Naive B cell (primary cell): Measurements from ENCODE around the gene SRSF2. TPM values are rescaled to one million over a fixed set of nuclear protein-coding genes. Genes with fewer than 3 reads are reported as not detected.
"Not testable (repeated sequence)": the region's sequence is repeated elsewhere in the genome, so short reads cannot be mapped to it uniquely, and the experiment has no call there.

Experiments
- ATAC-seq, 2 donors: fragments of 150-1000 bp; cut with Tn5 transposase; 2 replicates each; pipeline ENCODE4 v1.10.0; 2021; ENCODE audit warnings: low read depth in 2 of 2, mild to moderate bottlenecking in 2 of 2, moderate library complexity in 2 of 2
- DNase-seq: peaks from one replicate; pipeline ENCODE4 v3.0.0; 2022
- H3K27ac Mint-ChIP-seq, 6 donors: one replicate each; pipeline ENCODE4 v1.8.0; 2020 to 2022; ENCODE audit warnings: mild to moderate bottlenecking in 6 of 6, mixed read lengths in 6 of 6, moderate library complexity in 5 of 6, inconsistent platforms in 2 of 6
- H3K27me3 Mint-ChIP-seq, 3 donors: one replicate each; pipeline ENCODE4 v1.8.0; 2021 to 2022; ENCODE audit warnings: mixed read lengths in 3 of 3, mild to moderate bottlenecking in 1 of 3
- H3K36me3 Mint-ChIP-seq, 2 donors: one replicate each; pipeline ENCODE4 v1.8.0; 2020 to 2022; ENCODE audit warnings: mixed read lengths in 2 of 2, inconsistent platforms in 1 of 2, mild to moderate bottlenecking in 1 of 2
- H3K4me1 Mint-ChIP-seq, 3 donors: one replicate each; pipeline ENCODE4 v1.8.0; 2020 to 2022; ENCODE audit warnings: mixed read lengths in 3 of 3, inconsistent platforms in 1 of 3, mild to moderate bottlenecking in 1 of 3, moderate library complexity in 1 of 3
- H3K4me3 Mint-ChIP-seq, 8 donors: one replicate each; pipeline ENCODE4 v1.8.0; 2020 to 2022; ENCODE audit warnings: mild to moderate bottlenecking in 8 of 8, mixed read lengths in 8 of 8, moderate library complexity in 8 of 8, inconsistent platforms in 2 of 8
- H3K9me3 Mint-ChIP-seq, 7 donors: one replicate each; pipeline ENCODE4 v1.8.0; 2020 to 2022; ENCODE audit warnings: mixed read lengths in 7 of 7, mild to moderate bottlenecking in 5 of 7, inconsistent platforms in 2 of 7, moderate library complexity in 1 of 7
- polyA plus RNA-seq, 6 donors: library from polyadenylated mRNA; unstranded; fragments of 300-500 nt; fragmentation: Illumina TruSeq; gene quantifications; one replicate each; pipeline ENCODE4 v1.2.3, GENCODE V29; 2021; ENCODE audit warnings: low read depth in 6 of 6

Gene SRSF2
- polyA plus RNA-seq, 6 donors from 2014 or later: 70.5 to 144 (median 112) TPM

DNA sequence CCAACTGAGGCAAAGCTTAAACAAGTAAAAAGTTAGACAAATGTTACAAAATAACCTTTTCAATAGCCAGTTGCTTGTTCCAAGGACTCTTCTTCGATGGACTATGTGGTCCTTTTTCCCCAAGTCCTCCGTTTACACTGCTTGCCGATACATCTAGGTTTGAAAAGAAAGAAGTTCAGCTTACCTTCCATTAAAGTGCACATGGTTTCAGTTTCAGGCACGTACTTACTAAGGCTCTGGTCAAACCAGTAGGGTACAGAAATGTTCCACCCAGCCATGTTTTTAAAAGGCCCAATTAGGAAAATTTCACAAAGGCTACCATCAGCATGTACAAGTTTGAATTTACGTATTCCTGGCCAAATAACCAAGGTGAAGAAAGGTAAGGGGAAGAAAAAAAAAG lies 2.1 kb downstream of the SRSF2 start:
- Mint-ChIP-seq H3K9me3 (no peaks in the 10 kb centered on the region), H3K27ac (peak overlapping the region; percentile 83 to 97 (median 96)), H3K4me3 (peak overlapping the region; percentile 95 to 98 (median 96)), H3K36me3 (peaks cover 25% of the 10 kb centered on the region in 2 donors), H3K27me3 (no peaks in the 10 kb centered on the region), H3K4me1 (peaks cover 34 to 73% (median 35%) of the 10 kb centered on the region in 3 donors)
- ATAC-seq (no peak), DNase-seq (peak; percentile 28)

DNA sequence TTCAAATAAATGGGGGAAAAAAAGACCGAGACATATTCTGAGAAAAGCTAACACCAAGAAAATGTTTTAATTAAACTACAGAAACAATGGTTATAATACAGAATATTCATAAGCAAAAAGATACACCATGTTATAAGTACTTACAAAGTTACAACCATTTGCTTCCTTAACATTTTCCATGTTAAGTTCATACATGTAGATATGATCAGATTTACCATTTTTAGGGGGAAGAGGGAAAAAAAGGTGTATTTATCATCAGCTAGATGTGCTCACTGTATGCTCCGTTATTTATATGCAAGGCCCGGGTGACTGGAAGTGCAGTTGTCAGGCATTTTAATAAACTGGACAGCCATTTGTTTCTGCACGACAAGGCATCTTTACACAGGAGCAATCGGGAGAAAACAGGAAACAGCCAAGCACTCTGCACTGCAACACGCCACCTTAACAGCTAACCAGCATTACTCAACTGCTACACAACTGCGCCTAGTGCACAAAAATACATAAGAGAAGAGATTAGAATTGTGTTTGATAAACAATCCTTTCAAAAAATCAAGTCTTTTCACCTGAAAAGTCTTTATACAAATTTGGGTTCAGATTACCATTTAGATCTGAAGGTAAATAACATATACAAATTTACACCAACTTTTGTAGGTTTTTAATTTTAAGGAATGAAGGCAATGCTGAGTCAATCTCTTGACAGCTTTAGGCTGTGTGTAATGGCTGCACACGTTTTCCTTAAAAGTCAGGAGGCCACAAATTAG lies 2.9 kb downstream of the SRSF2 start:
- DNase-seq (no peak), ATAC-seq (no peak)
- H3K27ac Mint-ChIP-seq: peak overlapping the region; percentile 7 to 97 (median 81)
- H3K27me3 Mint-ChIP-seq: no peaks in the 10 kb centered on the region
- peak overlapping the region; percentile 95 to 98 (median 96) for H3K4me3 Mint-ChIP-seq
- no peaks in the 10 kb centered on the region for H3K9me3 Mint-ChIP-seq
- peaks cover 25% of the 10 kb centered on the region in 2 donors for H3K36me3 Mint-ChIP-seq
- peaks cover 34 to 75% (median 37%) of the 10 kb centered on the region in 3 donors for H3K4me1 Mint-ChIP-seq

DNA sequence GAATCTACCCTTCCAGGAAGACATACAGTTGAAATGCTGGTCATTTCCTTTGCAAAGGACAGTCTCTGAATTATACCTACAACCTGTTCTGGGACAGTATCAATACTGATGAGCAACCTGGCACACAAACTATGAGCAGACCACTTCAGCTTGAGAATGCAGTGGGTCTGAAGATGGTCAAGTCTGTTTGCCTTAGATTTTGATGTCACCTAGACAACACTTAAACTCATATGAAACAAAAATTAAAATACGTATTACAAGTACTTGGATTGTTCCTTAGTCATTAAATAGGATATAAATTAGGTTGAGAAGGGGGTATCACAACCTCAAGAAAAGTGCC lies 3.5 kb downstream of the SRSF2 start:
- Mint-ChIP-seq H3K4me3 (peak overlapping the region in 5 of 8 donors; percentile 3 to 98 (median 95)), H3K9me3 (no peaks in the 10 kb centered on the region), H3K27ac (peak overlapping the region in 4 of 6 donors; percentile 7 to 97 (median 62)), H3K36me3 (peaks cover 25% of the 10 kb centered on the region in 2 donors), H3K27me3 (no peaks in the 10 kb centered on the region), H3K4me1 (peaks cover 29 to 77% (median 39%) of the 10 kb centered on the region in 3 donors)
- ATAC-seq (no peak), DNase-seq (no peak)

DNA sequence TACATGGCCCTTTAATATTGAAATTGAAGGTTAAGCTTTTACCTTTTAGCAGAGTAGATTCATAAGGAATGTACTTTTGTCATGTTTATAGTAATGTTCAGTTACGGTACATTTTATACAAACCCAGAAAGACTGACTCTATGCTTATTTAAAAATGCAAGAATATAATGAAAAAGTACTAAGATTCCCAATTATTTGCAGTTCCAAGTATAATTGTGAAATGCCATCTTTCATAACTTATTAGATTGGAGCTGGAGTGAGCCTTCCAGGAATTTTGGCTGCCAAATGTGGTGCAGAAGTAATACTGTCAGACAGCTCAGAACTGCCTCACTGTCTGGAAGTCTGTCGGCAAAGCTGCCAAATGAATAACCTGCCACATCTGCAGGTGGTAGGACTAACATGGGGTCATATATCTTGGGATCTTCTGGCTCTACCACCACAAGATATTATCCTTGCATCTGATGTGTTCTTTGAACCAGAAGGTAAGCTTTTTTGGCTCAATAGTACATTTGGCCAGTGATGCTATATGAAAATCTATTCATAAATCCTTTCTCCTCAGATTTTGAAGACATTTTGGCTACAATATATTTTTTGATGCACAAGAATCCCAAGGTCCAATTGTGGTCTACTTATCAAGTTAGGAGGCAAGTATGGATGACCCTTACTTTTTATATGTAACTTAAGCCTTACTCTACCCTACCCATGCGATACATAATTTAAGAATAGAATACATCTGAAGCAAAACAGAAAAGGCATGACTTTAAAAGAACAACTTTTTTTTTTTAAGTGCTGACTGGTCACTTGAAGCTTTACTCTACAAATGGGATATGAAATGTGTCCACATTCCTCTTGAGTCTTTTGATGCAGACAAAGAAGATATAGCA lies 4.2 kb downstream of the SRSF2 start:
- Mint-ChIP-seq H3K27me3 (no peaks in the 10 kb centered on the region), H3K4me3 (peak overlapping the region in 5 of 8 donors; percentile 3 to 95 (median 32)), H3K36me3 (peaks cover 25% of the 10 kb centered on the region in 2 donors), H3K27ac (peak overlapping the region in 3 of 6 donors; percentile 37 to 97 (median 54)), H3K4me1 (peaks cover 24 to 78% (median 44%) of the 10 kb centered on the region in 3 donors), H3K9me3 (no peaks in the 10 kb centered on the region)
- no peak for DNase-seq
- no peak for ATAC-seq

DNA sequence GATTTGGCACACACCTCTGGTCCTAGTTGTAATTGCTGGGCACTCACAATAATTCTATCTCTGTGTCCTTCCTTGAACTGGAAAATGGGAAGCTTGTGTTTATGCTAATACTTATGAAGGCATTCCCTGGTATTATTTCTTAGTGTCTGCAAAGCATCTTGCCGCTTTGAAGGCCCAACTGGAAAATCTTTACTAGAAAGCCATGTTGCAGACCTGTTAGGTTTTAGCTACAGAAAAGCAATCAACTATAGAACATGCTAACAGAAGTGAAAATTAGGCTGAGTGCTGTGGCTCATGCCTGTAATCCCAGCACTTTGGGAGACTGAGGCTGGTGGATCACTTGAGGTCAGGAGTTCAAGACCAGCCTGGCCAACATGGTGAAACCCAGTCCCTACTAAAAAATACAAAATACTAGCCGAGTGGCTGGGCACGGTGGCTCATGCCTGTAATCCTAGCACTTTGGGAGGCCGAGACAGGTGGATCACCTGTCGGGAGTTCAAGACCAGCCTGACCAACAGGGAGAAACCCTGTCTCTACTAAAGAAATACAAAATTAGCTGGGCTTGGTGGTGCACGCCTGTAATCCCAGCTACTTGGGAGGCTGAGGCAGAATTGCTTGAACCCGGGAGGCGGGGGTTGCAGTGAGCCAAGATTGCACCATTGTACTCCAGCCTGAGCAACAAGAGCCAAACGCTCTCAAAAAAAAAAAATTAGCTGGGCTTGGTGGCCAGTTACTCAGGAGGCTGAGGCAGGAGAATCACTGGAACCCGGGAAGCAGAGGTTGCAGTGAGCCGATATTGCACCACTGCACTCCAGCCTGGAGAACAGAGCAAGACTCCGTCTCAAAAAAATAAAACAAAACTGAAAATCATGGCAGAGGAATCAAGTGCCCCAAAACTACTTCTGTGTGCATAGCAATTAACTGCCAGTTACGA lies 5.1 kb downstream of the SRSF2 start:
- H3K36me3 Mint-ChIP-seq: peaks cover 25% of the 10 kb centered on the region in 2 donors

DNA sequence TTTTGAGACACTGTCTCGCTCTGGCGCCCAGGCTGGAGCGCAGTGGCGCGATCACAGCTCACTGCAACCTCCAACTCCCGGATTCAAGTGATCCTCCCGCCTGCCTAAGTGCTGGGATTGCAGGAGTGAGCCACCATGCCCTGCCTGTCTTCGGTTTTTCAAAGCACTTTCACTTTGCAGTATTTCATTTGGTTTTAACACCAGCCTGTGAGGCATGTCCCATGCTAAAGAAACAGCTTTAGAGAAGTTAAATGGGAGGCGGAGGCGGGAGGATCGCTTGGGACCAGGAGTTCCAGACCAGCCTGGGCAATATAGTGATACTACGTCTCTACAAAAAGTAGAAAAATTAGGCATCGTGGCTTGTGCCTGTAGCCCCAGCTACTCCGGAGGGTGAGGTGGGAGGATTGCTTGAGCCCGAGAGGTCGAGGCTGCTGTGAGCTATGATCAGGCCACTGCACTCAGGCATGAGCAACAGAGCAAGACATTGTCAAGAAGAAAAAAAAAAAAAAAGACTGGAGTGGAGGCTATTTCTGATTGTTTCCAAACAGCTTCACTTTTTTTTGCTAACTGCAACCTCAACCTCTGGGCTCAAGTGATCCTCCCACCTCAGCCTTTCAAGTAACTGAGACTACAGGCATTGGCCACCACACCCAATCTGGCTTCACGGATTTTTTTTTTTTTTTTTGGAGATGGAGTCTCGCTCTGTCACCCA lies 9.2 kb downstream of the SRSF2 start:
- DNase-seq: peak; percentile 33
- Mint-ChIP-seq H3K36me3 (peaks cover 0 to under 1% of the 10 kb centered on the region in 2 donors), H3K27me3 (no peaks in the 10 kb centered on the region), H3K4me3 (peak overlapping the region; percentile 91 to 99 (median 98)), H3K9me3 (no peaks in the 10 kb centered on the region), H3K4me1 (peaks cover 15 to 80% (median 33%) of the 10 kb centered on the region in 3 donors), H3K27ac (peak overlapping the region; percentile 99 to 100 (median 100))
- ATAC-seq: no peak

More for the DNA sequence above, 5.1 kb downstream of the SRSF2 start:
- Mint-ChIP-seq H3K4me1 (peaks cover 30 to 87% (median 52%) of the 10 kb centered on the region in 3 donors), H3K27ac (peak overlapping the region in 2 of 6 donors; percentile 57 to 69), H3K4me3 (peak overlapping the region in 2 of 8 donors; percentile 19 to 95)
- not testable (repeated sequence) for H3K9me3 Mint-ChIP-seq, DNase-seq, ATAC-seq, H3K27me3 Mint-ChIP-seq

DNA sequence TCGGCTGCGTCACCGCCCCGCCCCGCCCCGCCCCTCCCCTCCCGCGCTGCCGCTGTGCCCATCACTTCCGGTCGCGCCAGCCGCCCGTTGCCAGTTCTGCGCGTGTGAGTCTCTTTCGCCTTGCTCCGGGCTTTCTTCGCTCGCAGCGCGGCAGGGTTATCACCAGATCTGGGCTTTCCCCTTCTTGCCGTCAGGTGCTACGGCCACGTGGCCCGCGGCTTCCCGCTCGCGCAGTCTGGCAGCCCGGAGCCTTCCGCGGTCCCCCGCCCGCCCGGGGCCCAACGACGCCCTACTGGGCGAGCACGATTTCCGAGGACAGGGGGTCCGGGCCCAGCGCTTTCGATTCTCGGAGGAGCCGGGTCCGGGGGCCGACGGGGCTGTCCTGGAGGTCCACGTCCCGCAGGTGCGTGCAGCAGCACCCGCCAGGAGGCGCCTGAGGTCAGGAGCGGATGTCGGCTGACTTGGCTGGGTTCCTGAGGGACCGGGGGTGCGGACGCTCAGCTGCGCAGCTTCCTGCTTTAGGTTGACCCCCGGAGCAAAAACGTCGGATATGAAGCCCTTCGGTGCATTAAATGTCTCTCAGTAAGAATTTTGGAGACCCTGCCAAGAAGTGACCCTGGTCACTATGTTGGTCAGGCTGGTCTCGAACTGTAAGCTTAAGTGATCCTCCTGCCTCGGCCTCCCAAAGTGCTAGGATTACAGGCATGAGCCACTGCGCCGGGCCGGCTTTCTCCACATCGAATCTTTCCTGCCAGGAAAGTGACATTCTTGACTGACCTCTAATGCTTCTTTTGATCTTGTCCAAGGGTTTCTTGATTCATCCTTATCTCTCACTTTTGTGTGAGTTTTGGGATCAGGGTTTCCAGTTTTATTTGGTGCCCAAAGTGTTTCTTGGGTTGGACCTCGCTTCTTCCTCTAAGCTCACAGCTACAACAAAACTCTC lies 10.1 kb downstream of the SRSF2 start, which contains the start of gene METTL23:
TSS of gene METTL23 (plus strand) at position 64 of the 943 bp plus-strand sequence. CDS start 2,872 bp downstream, outside the sequence.
- ATAC-seq (peak; percentile 74 to 75), DNase-seq (peak; percentile 92)
- Mint-ChIP-seq H3K4me3 (peak within 1 kb of the TSS; percentile 91 to 99 (median 98)), H3K9me3 (no peaks in the 10 kb centered on the region), H3K4me1 (peaks cover 15 to 75% (median 33%) of the 10 kb centered on the region in 3 donors), H3K36me3 (peaks cover 1 to 2% of the 10 kb centered on the region in 2 donors), H3K27me3 (no peaks in the 10 kb centered on the region), H3K27ac (peak within 1 kb of the TSS; percentile 99 to 100 (median 100))

DNA sequence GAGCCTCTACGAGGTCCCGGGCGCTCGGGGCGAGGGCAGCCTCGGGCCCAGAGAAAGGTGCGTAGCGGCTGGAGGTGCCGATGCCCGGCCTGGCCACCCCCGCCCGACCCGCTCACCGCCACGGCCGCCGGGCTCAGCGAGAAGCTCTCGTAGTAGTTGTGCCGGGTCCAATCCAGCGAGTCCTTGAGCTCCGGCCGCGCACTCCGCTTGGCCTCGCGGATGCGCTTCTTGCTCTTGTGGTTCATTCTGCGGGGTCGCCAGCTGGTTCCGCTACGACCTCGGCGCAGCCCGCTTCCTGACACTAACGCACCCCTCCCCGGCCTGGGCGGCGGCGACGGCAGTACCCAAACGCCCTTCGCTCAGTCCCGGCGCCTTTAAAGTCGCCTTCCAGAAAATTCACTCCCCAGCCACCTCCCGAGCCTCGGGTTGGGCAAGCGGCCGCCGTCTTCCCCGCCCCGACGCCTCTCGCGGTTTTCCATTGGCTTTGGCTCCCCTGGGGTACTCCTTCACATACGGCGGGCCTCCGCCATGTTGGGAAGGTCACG lies 10.8 kb downstream of the SRSF2 start, which contains the start of gene JMJD6:
TSS of gene JMJD6 (minus strand) at position 376 of the 545 bp plus-strand sequence. CDS start at position 245, 131 bp downstream.
- Mint-ChIP-seq H3K27me3 (no peaks in the 10 kb centered on the region), H3K9me3 (no peaks in the 10 kb centered on the region), H3K4me1 (peaks cover 19 to 75% (median 37%) of the 10 kb centered on the region in 3 donors), H3K36me3 (peaks cover 9% of the 10 kb centered on the region in 2 donors), H3K27ac (peak within 1 kb of the TSS; percentile 99 to 100 (median 100)), H3K4me3 (peak within 1 kb of the TSS; percentile 91 to 99 (median 98))
- peak in 1 of 2 donors; percentile 68 for ATAC-seq
- no peak for DNase-seq

DNA sequence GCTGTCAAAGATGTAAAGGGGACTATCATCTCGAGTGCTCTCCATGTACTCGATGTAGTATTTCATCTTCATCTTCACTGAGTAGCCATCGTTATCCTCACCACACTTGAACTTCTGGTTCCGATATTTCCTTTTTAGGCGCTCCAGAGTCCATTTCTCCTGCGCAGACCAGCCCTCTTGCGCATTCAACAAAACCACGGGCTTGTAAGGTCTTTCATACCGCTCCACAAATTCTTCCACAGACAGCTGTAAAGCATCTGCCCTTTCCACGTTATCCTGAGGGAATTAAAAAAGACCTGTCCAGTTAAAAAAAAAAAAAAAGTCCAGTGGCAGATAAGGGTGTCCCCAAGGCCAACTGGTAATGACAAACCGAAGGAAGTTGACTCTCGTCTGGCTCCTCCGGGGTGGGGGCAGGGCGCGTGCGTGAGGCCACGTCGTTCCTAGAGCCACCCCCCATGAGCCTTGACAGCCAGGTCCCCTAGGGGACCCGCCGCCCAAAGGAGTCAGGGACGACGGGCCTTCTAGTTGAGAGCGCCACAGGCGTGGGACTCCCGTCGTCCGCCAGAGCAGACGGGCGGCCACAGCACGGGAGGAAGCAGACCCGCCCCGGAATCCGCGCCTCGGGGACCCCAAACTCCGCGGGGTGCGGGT lies 11.4 kb downstream of the SRSF2 start:
- Mint-ChIP-seq H3K4me3 (peak overlapping the region; percentile 91 to 99 (median 98)), H3K27ac (peak overlapping the region; percentile 94 to 100 (median 98)), H3K27me3 (no peaks in the 10 kb centered on the region), H3K36me3 (peaks cover 11 to 15% of the 10 kb centered on the region in 2 donors), H3K4me1 (peaks cover 21 to 71% (median 38%) of the 10 kb centered on the region in 3 donors), H3K9me3 (no peaks in the 10 kb centered on the region)
- DNase-seq (peak; percentile 58), ATAC-seq (peak; percentile 13 to 17)

DNA sequence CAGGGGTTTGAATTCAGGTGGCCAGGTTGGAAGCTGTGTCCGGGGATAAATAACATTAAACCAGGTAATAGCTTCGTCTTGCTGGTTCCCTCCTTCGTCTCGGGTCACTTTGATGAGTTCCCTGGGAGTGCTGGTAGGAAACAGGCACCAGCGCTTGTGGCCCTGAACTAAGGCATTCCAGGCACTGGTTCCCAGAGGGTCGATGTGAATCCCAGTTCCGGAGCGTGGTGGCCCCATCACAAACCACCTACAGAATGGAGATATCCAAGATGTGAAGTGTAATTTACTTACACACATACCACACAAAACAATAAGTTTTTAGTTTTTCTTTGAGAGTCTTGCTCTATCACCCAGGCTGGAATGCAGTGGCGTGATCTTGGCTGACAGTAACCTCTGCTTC lies 13.3 kb downstream of the SRSF2 start:
- no peaks in the 10 kb centered on the region for H3K27me3 Mint-ChIP-seq
- H3K4me3 Mint-ChIP-seq: peak overlapping the region in 1 of 8 donors; percentile 59
- peak overlapping the region in 2 of 6 donors; percentile 33 to 56 for H3K27ac Mint-ChIP-seq
- H3K36me3 Mint-ChIP-seq: peaks cover 18 to 19% of the 10 kb centered on the region in 2 donors
- H3K9me3 Mint-ChIP-seq: no peaks in the 10 kb centered on the region
- ATAC-seq (no peak), DNase-seq (no peak)
- H3K4me1 Mint-ChIP-seq: peaks cover 23 to 56% (median 38%) of the 10 kb centered on the region in 3 donors
